IPS-18c (cell line): ENCODE data around the gene OR6C65.
"Not testable (repeated sequence)": the region's sequence is repeated elsewhere in the genome, so short reads cannot be mapped to it uniquely, and the experiment has no call there.

Source experiments
- H3K4me3 ChIP-seq: 2 replicates; pipeline ENCODE4 v1.7.0; 2013; ENCODE audit warnings: low read depth, mild to moderate bottlenecking, low read length, moderate library complexity; ENCODE audit not compliant: insufficient read depth
- H3K9me3 ChIP-seq: one replicate; pipeline ENCODE4 v1.6.1; 2013; ENCODE audit warnings: mild to moderate bottlenecking, low read length, moderate library complexity; ENCODE audit not compliant: control insufficient read depth, insufficient read depth

Gene OR6C65

GRCh38 chr12:55400229-55400628 is at the start of gene OR6C65:
OR6C65 (plus strand) TSS chr12:55400529; CDS start chr12:55400529, 0 bp downstream.
- no peak within 1 kb of the TSS for H3K4me3 ChIP-seq
- no peaks in the 10 kb centered on the region for H3K9me3 ChIP-seq

GRCh38 chr12:55355338-55355737 is 45.0 kb upstream of the OR6C65 start:
- not testable (repeated sequence) for H3K4me3 ChIP-seq, H3K9me3 ChIP-seq

- Histone ChIP-seq H3K4me3 (no peak within 1 kb of the TSS), H3K9me3 (no peaks in the 10 kb centered on the region)
Measured at GRCh38 chr12:55362675-55363074, 37.7 kb upstream of the OR6C65 start, which contains the start of gene OR6C75. OR6C75 (plus strand) TSS chr12:55362975; CDS start chr12:55365111, 2,136 bp downstream.

GRCh38 chr12:55365086-55365485 is 35.2 kb upstream of the OR6C65 start:
- no peak overlapping the region for H3K4me3 ChIP-seq
- H3K9me3 ChIP-seq: no peaks in the 10 kb centered on the region

GRCh38 chr12:55372521-55372920 is 27.8 kb upstream of the OR6C65 start:
- no peak overlapping the region for H3K4me3 ChIP-seq
- H3K9me3 ChIP-seq: no peaks in the 10 kb centered on the region

- Histone ChIP-seq H3K9me3 (no peaks in the 10 kb centered on the region), H3K4me3 (no peak overlapping the region)
Measured at GRCh38 chr12:55385891-55386290, 14.4 kb upstream of the OR6C65 start.

GRCh38 chr12:55392032-55392795 is 8.1 kb upstream of the OR6C65 start:
- Histone ChIP-seq H3K9me3 (peaks cover 6% of the 10 kb centered on the region), H3K4me3 (no peak overlapping the region)

DNA sequence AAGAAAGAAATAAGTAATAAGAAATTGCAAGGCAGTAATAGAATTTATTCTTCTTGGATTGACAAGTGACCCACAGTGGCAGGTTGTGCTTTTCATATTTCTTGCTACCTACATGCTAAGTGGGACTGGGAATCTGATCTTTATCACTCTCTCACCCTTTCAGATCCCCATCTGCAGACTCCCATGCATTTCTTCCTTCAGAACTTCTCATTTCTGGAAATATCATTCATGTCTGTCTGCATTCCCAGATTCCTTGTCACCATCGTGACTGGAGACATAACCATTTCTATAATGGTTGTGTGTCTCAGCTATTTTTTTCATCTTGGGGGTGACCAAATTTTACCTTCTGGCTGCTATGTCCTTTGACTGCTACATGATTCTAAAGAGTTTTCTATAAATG is 4.0 kb upstream of the OR6C65 start:
- no peak overlapping the region for H3K4me3 ChIP-seq
- peaks cover 6% of the 10 kb centered on the region for H3K9me3 ChIP-seq

- no peaks in the 10 kb centered on the region for H3K9me3 ChIP-seq
- no peak overlapping the region for H3K4me3 ChIP-seq
Measured at GRCh38 chr12:55407866-55408265, 7.5 kb downstream of the OR6C65 start.

DNA sequence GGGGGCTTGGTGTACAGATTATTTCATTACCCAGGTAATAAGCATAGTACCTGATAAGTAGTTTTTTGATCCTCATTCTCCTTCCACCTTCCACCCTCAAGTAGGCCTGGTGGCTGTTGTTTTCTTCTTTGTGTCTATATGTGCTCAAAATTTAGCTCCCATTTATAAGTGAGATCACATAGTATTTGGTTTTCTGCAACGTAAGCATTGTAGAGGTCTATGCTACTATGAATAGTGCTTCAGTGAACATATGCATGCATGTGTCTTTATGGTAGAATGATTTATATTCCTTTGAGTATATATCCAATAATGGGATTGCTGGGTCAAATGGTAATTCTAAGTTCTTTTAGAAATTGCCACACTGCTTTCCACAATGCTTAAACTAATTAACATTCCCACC is 8.8 kb downstream of the OR6C65 start:
- H3K4me3 ChIP-seq, H3K9me3 ChIP-seq: not testable (repeated sequence)

DNA sequence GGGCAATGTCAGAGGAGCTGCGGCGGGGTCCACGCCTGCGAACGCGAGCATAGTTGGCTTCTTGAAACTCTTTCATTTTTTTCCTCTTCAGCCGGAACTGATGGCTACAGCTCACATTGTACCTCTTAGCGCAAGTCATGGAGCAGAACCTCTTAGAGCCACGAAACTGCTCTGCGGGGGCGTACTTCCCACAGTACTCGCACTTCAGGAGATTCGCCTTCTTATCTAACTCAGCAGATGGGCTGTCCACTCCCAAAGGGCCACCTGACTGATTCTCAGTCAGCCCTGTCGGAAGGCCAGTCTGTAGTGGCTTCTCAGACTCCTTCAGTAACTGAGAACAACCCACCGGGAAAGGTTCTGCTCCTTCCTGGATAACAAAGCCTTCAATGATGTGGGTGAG is 11.8 kb downstream of the OR6C65 start:
- H3K9me3 ChIP-seq, H3K4me3 ChIP-seq: not testable (repeated sequence)

- H3K9me3 ChIP-seq, H3K4me3 ChIP-seq: not testable (repeated sequence)
Measured at GRCh38 chr12:55413498-55414388, 13.4 kb downstream of the OR6C65 start.

DNA sequence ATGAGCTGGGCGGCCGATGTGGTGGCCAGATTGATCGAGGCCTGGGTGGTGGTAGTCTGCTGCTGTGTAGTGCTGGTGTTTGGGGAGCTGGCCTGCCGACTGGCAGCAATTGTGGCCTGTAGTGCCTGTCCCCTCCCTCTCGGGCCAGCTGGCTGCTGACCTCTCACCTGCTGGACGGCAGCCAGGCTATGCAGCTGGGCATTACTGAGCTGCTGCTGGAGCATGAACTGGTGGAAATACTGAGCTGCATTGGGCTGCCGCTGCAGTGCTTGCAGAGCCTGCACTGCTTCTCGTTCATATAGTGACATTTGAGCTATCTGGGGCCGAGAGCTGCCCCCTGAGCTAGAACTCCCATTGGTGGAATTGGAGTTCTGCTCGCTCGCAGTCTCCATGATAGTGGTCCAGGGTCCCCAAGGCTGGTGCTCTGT is 14.1 kb downstream of the OR6C65 start:
- not testable (repeated sequence) for H3K4me3 ChIP-seq, H3K9me3 ChIP-seq

- H3K9me3 ChIP-seq, H3K4me3 ChIP-seq: not testable (repeated sequence)
Measured at GRCh38 chr12:55414889-55415288, 14.6 kb downstream of the OR6C65 start.

GRCh38 chr12:55416961-55417360 is 16.6 kb downstream of the OR6C65 start:
- H3K9me3 ChIP-seq: no peaks in the 10 kb centered on the region
- H3K4me3 ChIP-seq: no peak overlapping the region

DNA sequence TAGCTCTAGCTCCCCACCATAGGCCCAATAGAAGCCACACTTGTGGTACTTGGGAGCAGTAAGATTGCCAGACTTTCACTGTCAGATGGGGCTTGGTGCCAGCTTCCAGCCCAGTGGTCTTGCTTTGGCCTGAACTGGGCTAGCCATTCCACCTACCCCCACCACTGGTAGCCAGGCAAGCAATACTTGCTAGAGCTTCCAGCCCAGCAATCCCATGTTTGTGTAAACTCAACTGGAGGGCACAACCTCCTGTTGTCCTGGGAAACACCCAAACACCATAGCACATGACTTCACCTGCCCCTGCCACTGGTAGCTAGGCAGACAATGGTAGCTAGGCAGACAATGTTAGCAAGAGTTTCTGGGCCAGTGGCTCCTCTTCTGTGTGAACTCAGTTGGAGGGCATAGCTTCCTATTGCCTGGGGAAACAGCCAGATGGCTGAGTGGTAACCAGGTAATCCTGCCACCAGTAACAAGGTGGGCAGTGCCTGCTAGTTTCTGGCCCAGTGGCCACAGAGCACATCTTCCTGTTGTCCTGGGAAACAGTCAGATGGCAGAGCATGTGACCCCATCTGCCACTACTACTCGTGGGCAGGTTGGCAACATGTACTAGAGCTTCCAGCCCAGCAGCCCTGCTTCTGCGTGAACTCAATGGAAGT is 20.1 kb downstream of the OR6C65 start:
- no peaks in the 10 kb centered on the region for H3K9me3 ChIP-seq

DNA sequence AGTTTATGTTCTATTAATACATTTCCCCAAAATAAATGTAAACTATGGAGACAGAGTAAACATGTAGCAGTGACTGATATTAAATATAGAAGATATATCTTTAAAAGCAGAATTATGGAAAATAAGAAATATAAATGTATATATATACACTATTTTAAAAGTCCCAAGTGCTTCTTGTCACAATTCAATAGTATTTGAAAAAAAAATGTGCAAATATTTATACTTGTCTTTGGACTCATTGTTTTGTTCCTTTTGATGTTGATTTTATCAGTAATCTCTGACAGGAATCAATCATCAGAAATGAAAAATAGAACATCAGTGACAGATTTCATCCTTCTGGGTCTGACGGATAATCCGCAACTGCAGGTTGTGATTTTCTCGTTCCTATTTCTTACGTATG is 25.6 kb downstream of the OR6C65 start, which contains the start of gene OR6C76:
Gene OR6C76 (plus strand): TSS at position 301 of the 400 bp plus-strand sequence. CDS start 0 bp downstream, at position 301.
- Histone ChIP-seq H3K4me3 (no peak within 1 kb of the TSS), H3K9me3 (no peaks in the 10 kb centered on the region)

More for the DNA sequence above, 20.1 kb downstream of the OR6C65 start:
- H3K4me3 ChIP-seq: no peak overlapping the region
